PC-3 (cell line): ENCODE measurements around the gene SRGAP1. TPM values are rescaled to one million over a fixed set of nuclear protein-coding genes. Genes with fewer than 3 reads are reported as not detected.

Experiments used
- ATAC-seq: fragments of 200-7000 bp; cut with Tn5 transposase; 2 replicates; pipeline ENCODE4 v1.9.1; 2020; ENCODE audit warnings: mild to moderate bottlenecking, moderate library complexity
- BruUV-seq: library from RNA; stranded (reverse); fragments of 400-500 nt; replicated peaks from 2 replicates; lab custom pipeline; 2021; lab: Mats Ljungman, UMichigan
- CTCF ChIA-PET: fragments of 300-600 bp; sonication (Branson Sonifier 250); formaldehyde crosslinking; loops from one replicate; lab custom pipeline; 2022; ENCODE audit warnings: antibody characterized with exemption; lab: Charles Lee
- POLR2A ChIA-PET: fragments of 300-600 bp; sonication (Branson Sonifier 250); formaldehyde crosslinking; loops from one replicate; lab custom pipeline; 2022; ENCODE audit warnings: antibody characterized with exemption; ENCODE audit not compliant: unreplicated experiment; lab: Charles Lee
- DNase-seq: peaks from one replicate; pipeline ENCODE4 v3.0.0-alpha.2; 2015
- H2AFZ ChIP-seq: fragments of 300-600 bp; sonication (generic); 2 replicates; pipeline ENCODE4 v1.6.0; 2016; ENCODE audit warnings: antibody characterized with exemption, low read length
- H3F3A ChIP-seq: fragments of 300-600 bp; sonication (generic); one replicate; pipeline ENCODE4 v1.6.0; 2017; ENCODE audit warnings: antibody characterized with exemption, low read length, control low read depth, mild to moderate bottlenecking; ENCODE audit not compliant: unreplicated experiment
- H3K27ac ChIP-seq: fragments of 300-600 bp; sonication (generic); 2 replicates; pipeline ENCODE4 v1.5.1; 2016; ENCODE audit warnings: mild to moderate bottlenecking, low read length
- H3K27me3 ChIP-seq: fragments of 300-600 bp; sonication (generic); 2 replicates; pipeline ENCODE4 v1.6.1; 2016; ENCODE audit warnings: low read length, mixed read lengths
- H3K36me3 ChIP-seq: fragments of 300-600 bp; sonication (generic); 2 replicates; pipeline ENCODE4 v1.6.1; 2016; ENCODE audit warnings: low read depth, mixed run types, low read length, mixed read lengths
- H3K4me1 ChIP-seq: fragments of 300-600 bp; sonication (generic); 2 replicates; pipeline ENCODE4 v1.5.1; 2016; ENCODE audit warnings: low read length; ENCODE audit not compliant: insufficient read depth
- H3K4me2 ChIP-seq: fragments of 300-600 bp; sonication (generic); 2 replicates; pipeline ENCODE4 v1.6.0; 2016; ENCODE audit warnings: low read length
- H3K4me3 ChIP-seq: fragments of 300-600 bp; sonication (generic); 2 replicates; pipeline ENCODE4 v1.5.1; 2016; ENCODE audit warnings: mild to moderate bottlenecking, low read length, mixed read lengths
- H3K79me2 ChIP-seq: fragments of 300-600 bp; sonication (generic); 2 replicates; pipeline ENCODE4 v1.6.1; 2017; ENCODE audit warnings: low read length, mixed read lengths
- H3K9ac ChIP-seq: fragments of 300-600 bp; sonication (generic); 2 replicates; pipeline ENCODE4 v1.6.0; 2016; ENCODE audit warnings: mild to moderate bottlenecking, low read length
- H3K9me2 ChIP-seq: fragments of 300-600 bp; sonication (generic); replicated peaks from 2 replicates; pipeline ENCODE4 v1.6.1; 2016; ENCODE audit warnings: mixed run types, low read length, mixed read lengths
- H3K9me3 ChIP-seq: fragments of 300-600 bp; sonication (generic); 2 replicates; pipeline ENCODE4 v1.6.1; 2016; ENCODE audit warnings: low read length, mixed read lengths
- H4K20me1 ChIP-seq: fragments of 300-600 bp; sonication (generic); 2 replicates; pipeline ENCODE4 v1.6.1; 2016; ENCODE audit warnings: low read length, mixed read lengths
- CTCF ChIP-seq: fragments of 300-600 bp; sonication (generic); conservative IDR thresholded peaks from 2 replicates; pipeline ENCODE4 v1.5.1; 2017; ENCODE audit warnings: antibody characterized with exemption, low read depth, mild to moderate bottlenecking, low read length
- EZH2 ChIP-seq: fragments of 300-600 bp; sonication (generic); IDR thresholded peaks from one replicate; pipeline ENCODE4 v1.6.1; 2017; ENCODE audit warnings: antibody characterized with exemption, mild to moderate bottlenecking, low read length; ENCODE audit not compliant: unreplicated experiment
- EZH2phosphoT487 ChIP-seq: fragments of 300-600 bp; sonication (generic); IDR thresholded peaks from 2 replicates; pipeline ENCODE4 v1.6.1; 2018; ENCODE audit warnings: mild to moderate bottlenecking, antibody characterized with exemption, low read length, borderline replicate concordance
- intact Hi-C: fragments of 100-400 bp; cut with micrococcal nuclease; formaldehyde crosslinking; loops from 2 replicates; pipeline ENCODE4 v1.9.0; 2023
- total RNA-seq: library from RNA; depleted of rRNA; stranded (reverse); fragments of >200 nt; gene quantifications from 2 replicates; pipeline ENCODE4 v1.2.3, GENCODE V29; 2014

The SRGAP1 gene
- total RNA-seq, 1 experiment from 2014 or later: 11.0 TPM

- peaks cover 21% of the 10 kb centered on the region for H3F3A ChIP-seq
- no TSS peak for BruUV-seq
- DNase-seq: peak; percentile 93
- no peaks in the 10 kb centered on the region for H3K9me3 ChIP-seq
- peaks cover 63% of the 10 kb centered on the region for H3K4me1 ChIP-seq
- peak; percentile 67 for ATAC-seq
- TF ChIP-seq CTCF: no peak
- no peak for TF ChIP-seq EZH2
- TF ChIP-seq EZH2phosphoT487: no peak
- H3K27me3 ChIP-seq: no peaks in the 10 kb centered on the region
- POLR2A ChIA-PET: interaction anchor here (0.5 to 0.7 kb wide), 3 partner anchors 82 to 502 kb away, joined by 3 to 5 read pairs (median 3); no protein-coding TSS in a partner anchor
- no peak overlapping the region for H2AFZ ChIP-seq
- H3K27ac ChIP-seq: peak overlapping the region; percentile 54
- H3K79me2 ChIP-seq: no peaks in the 10 kb centered on the region
- H4K20me1 ChIP-seq: no peaks in the 10 kb centered on the region
- H3K9me2 ChIP-seq: no peaks in the 10 kb centered on the region
- intact Hi-C loops: no loop called here
- CTCF ChIA-PET: interaction anchor here (0.6 kb wide), 1 partner anchor 83 kb away, joined by 4 read pairs; no protein-coding TSS in a partner anchor
- peaks cover 27% of the 10 kb centered on the region; the same call in 1 of the 2 replicates for H3K36me3 ChIP-seq
- no peak overlapping the region for H3K9ac ChIP-seq
- no peak overlapping the region for H3K4me3 ChIP-seq
- peak overlapping the region; percentile 41 for H3K4me2 ChIP-seq
These were observed 254.9 kb downstream of the SRGAP1 start for GRCh38 chr12:64099397-64099796.

GRCh38 chr12:64102339-64102738 lies 257.8 kb downstream of the SRGAP1 start:
- DNase-seq (peak; percentile 89), ATAC-seq (peak; percentile 53)
- Histone ChIP-seq H3K4me1 (peaks cover 65% of the 10 kb centered on the region), H2AFZ (no peak overlapping the region), H3F3A (peaks cover 21% of the 10 kb centered on the region), H3K36me3 (peaks cover 26% of the 10 kb centered on the region; the same call in 1 of the 2 replicates), H3K27me3 (no peaks in the 10 kb centered on the region), H3K27ac (peak overlapping the region; percentile 75), H4K20me1 (no peaks in the 10 kb centered on the region), H3K79me2 (no peaks in the 10 kb centered on the region), H3K9me3 (no peaks in the 10 kb centered on the region), H3K9ac (no peak overlapping the region; the same call in 1 of the 2 replicates), H3K9me2 (no peaks in the 10 kb centered on the region), H3K4me2 (peak overlapping the region; percentile 70), H3K4me3 (peak overlapping the region; percentile 25; the same call in 1 of the 2 replicates)
- no TSS peak for BruUV-seq
- ChIA-PET POLR2A (no interaction called here), CTCF (no interaction called here)
- TF ChIP-seq EZH2 (no peak), EZH2phosphoT487 (no peak), CTCF (no peak)
- intact Hi-C loops: loop anchor here (5.0 kb wide), 1 partner anchor 80 kb away; no protein-coding TSS in a partner anchor
